PFSK-1 (cell line): ENCODE measurements around the gene BIK.

Source experiments
- POLR2AphosphoS5 ChIP-seq: IDR thresholded peaks from 2 replicates; pipeline ENCODE4 v1.6.1; 2012; ENCODE audit warnings: low read depth, mild to moderate bottlenecking, control low read depth, low read length, moderate library complexity
- REST ChIP-seq, 2 experiments: IDR thresholded peaks; 2 replicates each; pipeline versions ENCODE4 v1.6.1 to v1.8.0; 2011 to 2012; ENCODE audit warnings: low read depth in 2 of 2, low read length in 2 of 2, control low read depth in 1 of 2, inconsistent platforms in 1 of 2, mild to moderate bottlenecking in 1 of 2, moderate library complexity in 1 of 2; ENCODE audit not compliant: insufficient read depth in 1 of 2

GRCh38 chr22:43171019-43171491 lies 60.5 kb downstream of the BIK start:
- TF ChIP-seq REST (IDR thresholded peaks at IDR 0.05; ENCODE audit: insufficient read depth in 1 of 2, low read depth in 2 of 2, low read length in 2 of 2) (no peak), POLR2AphosphoS5 (no peak)
